GM13976 (cell line): ENCODE results near the gene RABGAP1.

Experiments used
- DNase-seq: peaks from one replicate; pipeline ENCODE4 v3.0.0; 2012; ENCODE audit warnings: low spot score
- in situ Hi-C: fragments of 300-500 bp; cut with MboI; formaldehyde crosslinking; loops from one replicate; pipeline ENCODE4 v1.12.0; 2022; ENCODE audit warnings: low sequenced_read_pairs, mixed read lengths, inconsistent platforms; ENCODE audit not compliant: unreplicated experiment
- TF ChIP-seq, protein P1 (sequence below): IDR thresholded peaks from 2 replicates; pipeline ENCODE4 v1.5.1; 2012; ENCODE audit warnings: borderline replicate concordance, mild to moderate bottlenecking; ENCODE audit not compliant: insufficient read depth; ENCODE audit errors: extremely low read depth, missing control alignments, control extremely low read depth

The RABGAP1 gene

GRCh38 chr9:123040801-123041200 lies 100.0 kb downstream of the RABGAP1 start:
- in situ Hi-C loops, result no loop called here

GRCh38 chr9:123041489-123041888 lies 100.7 kb downstream of the RABGAP1 start:
- DNase-seq, result no peak
- TF ChIP-seq, protein P1, sequence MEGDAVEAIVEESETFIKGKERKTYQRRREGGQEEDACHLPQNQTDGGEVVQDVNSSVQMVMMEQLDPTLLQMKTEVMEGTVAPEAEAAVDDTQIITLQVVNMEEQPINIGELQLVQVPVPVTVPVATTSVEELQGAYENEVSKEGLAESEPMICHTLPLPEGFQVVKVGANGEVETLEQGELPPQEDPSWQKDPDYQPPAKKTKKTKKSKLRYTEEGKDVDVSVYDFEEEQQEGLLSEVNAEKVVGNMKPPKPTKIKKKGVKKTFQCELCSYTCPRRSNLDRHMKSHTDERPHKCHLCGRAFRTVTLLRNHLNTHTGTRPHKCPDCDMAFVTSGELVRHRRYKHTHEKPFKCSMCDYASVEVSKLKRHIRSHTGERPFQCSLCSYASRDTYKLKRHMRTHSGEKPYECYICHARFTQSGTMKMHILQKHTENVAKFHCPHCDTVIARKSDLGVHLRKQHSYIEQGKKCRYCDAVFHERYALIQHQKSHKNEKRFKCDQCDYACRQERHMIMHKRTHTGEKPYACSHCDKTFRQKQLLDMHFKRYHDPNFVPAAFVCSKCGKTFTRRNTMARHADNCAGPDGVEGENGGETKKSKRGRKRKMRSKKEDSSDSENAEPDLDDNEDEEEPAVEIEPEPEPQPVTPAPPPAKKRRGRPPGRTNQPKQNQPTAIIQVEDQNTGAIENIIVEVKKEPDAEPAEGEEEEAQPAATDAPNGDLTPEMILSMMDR, result no peak
- in situ Hi-C loops, result no loop called here

More at GRCh38 chr9:123040801-123041200, 100.0 kb downstream of the RABGAP1 start:
- DNase-seq, result no peak
- TF ChIP-seq, protein P1, result no peak

DNA sequence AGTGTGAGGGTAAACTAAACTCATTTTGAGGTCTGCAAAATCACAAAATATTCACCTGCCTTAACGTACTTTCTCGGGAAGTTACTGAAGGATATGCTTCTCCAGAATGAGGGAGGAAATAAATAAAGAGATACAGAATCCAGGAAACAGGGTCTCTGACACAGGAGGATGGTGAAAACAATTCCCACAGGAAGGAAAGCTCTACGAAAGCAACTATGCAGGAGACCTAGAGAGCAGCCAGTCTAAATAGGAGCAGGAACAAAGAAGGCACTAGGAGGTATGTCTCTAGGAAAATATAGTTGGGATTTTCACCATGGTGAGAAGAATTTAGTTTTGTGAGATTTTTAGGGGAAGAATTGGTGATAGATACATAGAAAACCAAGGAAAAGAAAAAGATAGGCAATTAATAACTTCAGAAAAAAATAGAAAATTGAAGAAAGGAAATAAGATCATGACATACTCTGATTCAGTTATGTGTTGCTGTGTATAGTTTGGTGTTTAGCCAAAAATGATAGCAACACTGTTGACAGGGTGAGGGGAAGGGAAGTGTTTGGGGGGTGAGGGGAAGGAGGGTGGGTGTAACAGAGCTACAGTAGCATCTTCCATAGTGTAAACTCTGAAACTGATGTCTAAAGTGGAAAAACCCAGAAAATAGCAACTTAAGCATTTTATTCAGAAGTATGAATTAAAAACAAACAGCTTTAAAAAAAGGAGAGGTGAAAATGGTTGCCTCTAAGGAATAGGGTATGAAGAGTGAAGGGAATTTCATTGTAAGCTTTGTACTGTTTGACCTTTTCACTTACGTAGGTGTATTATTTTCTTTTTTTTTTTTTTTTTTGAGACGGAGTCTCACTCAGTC lies 102.5 kb downstream of the RABGAP1 start:
- TF ChIP-seq, protein P1, result no peak
- in situ Hi-C loops, result no loop called here

DNA sequence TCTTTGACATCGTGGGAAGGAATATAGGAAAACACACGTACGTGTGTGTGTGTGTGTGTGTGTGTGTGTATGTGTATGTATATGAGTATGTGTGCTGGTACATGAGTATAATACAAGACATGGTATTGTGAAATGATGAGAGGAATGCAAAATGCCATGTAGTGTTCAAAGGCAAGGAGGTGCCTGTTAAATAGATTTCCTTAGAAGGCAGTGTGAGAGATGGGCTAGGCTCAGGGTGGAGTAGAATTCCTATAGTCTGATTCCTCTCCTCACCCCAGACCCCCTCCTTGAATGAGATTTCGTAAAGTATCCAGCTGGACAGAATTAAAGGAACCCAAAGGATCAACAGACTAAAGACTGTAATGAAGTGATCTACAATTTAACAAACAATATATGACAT lies 103.8 kb downstream of the RABGAP1 start:
- in situ Hi-C loops, result no loop called here
- DNase-seq, result no peak
- TF ChIP-seq, protein P1, result no peak

More for the DNA sequence above, 102.5 kb downstream of the RABGAP1 start:
- no peak for DNase-seq

DNA sequence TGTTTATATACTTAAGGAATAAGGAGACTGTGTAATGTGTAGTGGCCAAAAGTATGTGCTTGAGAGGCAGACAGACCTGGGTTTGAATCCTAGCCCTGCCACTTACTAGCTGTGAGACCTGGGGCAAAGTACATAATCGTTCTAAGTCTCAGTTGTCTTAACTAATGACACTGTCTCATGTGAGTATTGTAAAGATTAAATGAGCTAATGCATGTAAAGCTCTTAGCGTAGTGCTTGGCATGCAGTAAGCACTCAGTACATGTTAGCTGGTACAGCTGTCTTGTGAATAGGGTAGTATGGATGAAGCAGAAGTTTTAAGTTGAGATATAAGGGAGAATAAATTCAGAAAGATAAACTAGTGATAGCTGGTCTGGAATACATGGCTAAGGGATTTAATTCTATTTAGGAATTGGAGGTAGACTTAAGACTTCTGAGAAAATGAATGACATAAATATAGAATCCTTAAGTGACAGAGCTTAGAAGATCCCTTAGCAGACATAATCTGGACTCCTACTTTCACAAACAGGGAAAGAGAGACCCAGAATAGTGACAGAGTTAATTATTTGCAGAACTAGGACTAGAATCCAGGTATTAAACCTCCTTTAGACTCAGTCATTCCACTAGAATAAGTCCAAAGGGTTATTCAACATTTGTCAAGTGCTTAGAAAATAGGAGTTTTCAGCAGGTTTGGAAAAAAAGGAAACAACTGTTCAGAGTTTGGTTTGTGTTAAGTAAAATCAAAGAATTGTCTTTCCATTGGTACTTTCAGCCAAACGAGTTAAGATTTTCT lies 105.8 kb downstream of the RABGAP1 start:
- TF ChIP-seq, protein P1, result no peak
- in situ Hi-C loops, result no loop called here
- DNase-seq, result no peak

DNA sequence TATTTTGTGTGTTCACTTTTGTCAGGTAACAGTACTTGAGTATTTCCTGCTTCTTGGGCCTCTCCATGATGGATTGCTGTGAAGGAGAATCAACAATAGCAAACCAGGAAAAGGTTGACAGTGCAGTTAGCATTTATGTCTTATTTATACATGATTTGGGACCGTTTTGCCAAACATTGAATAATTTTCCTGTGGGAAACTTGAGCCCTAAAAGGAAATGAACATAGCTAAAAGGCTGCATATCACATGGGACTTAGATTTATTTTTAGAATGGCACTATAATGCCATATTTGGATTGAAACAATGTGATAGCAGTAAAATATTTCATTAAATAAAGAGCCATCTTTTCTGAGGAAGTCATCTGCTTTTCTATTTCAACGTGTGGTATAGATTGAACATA lies 107.9 kb downstream of the RABGAP1 start:
- in situ Hi-C loops, result no loop called here
- DNase-seq, result no peak
- TF ChIP-seq, protein P1, result no peak
